OCI-LY1 (cell line): ENCODE data around the gene HNRNPA2B1.

ENCODE experiments used
- CTCF ChIP-seq: fragments of 200-600 bp; sonication (generic), shearing (Covaris generic); IDR thresholded peaks from 2 replicates; pipeline ENCODE4 v1.5.1; 2017; ENCODE audit warnings: mild to moderate bottlenecking, antibody characterized with exemption, low read length, moderate library complexity, mixed read lengths
- EZH2 ChIP-seq: fragments of 200-600 bp; sonication (generic), shearing (Covaris generic); IDR thresholded peaks from 2 replicates; pipeline ENCODE4 v1.8.0; 2017; ENCODE audit warnings: borderline replicate concordance, mixed run types, mild to moderate bottlenecking, antibody characterized with exemption, low read length, moderate library complexity, mixed read lengths

- no peak for TF ChIP-seq CTCF
- TF ChIP-seq EZH2, result no peak
Observed at GRCh38 chr7:26185844-26186180, 14.7 kb downstream of the HNRNPA2B1 start.
